H7 (cell line): ENCODE data around the gene MINK1. TPM values are rescaled to one million over a fixed set of nuclear protein-coding genes. Genes with fewer than 3 reads are reported as not detected.
"Not testable (repeated sequence)": the region's sequence is repeated elsewhere in the genome, so short reads cannot be mapped to it uniquely, and the experiment has no call there.

Source experiments
- DNase-seq: peaks from one replicate; pipeline ENCODE4 v3.0.0; 2012
- H3K27me3 ChIP-seq: 2 replicates; pipeline ENCODE4 v1.6.0; 2011; ENCODE audit warnings: mild to moderate bottlenecking, low read length; ENCODE audit not compliant: control insufficient read depth, insufficient read depth
- H3K36me3 ChIP-seq: replicated peaks from 2 replicates; pipeline ENCODE4 v1.5.1; 2011; ENCODE audit warnings: low read length; ENCODE audit not compliant: control insufficient read depth, insufficient read depth
- H3K4me3 ChIP-seq: 2 replicates; pipeline ENCODE4 v1.5.1; 2011; ENCODE audit warnings: low read depth, mild to moderate bottlenecking, control low read depth, low read length, moderate library complexity; ENCODE audit not compliant: insufficient read depth
- total RNA-seq: library from RNA; depleted of rRNA; stranded (reverse); fragments of >200 nt; shearing (Covaris generic); gene quantifications from 2 replicates; pipeline ENCODE4 v1.2.3, GENCODE V29; 2014

MINK1 gene
- total RNA-seq, 1 experiment from 2014 or later: 42.4 TPM

DNA sequence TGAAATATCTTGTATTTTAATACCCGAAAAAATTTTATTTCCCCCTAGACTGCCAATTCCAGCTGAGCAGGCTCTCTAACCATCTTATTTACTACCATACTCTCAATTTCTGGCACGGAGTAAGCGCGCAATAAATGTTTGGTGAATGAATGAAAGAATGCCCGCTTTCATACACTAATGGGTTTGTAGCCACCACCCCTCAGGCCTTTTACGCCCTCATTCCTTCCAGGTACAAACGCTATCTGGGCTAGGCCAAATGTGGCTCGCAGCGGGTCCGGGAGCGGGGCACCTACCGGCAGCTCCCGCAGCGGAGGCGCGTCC lies 26.7 kb upstream of the MINK1 start:
- H3K4me3 ChIP-seq: peak overlapping the region; percentile 57
- no peak for DNase-seq
- H3K36me3 ChIP-seq: peaks cover 11% of the 10 kb centered on the region
- H3K27me3 ChIP-seq: no peaks in the 10 kb centered on the region

DNA sequence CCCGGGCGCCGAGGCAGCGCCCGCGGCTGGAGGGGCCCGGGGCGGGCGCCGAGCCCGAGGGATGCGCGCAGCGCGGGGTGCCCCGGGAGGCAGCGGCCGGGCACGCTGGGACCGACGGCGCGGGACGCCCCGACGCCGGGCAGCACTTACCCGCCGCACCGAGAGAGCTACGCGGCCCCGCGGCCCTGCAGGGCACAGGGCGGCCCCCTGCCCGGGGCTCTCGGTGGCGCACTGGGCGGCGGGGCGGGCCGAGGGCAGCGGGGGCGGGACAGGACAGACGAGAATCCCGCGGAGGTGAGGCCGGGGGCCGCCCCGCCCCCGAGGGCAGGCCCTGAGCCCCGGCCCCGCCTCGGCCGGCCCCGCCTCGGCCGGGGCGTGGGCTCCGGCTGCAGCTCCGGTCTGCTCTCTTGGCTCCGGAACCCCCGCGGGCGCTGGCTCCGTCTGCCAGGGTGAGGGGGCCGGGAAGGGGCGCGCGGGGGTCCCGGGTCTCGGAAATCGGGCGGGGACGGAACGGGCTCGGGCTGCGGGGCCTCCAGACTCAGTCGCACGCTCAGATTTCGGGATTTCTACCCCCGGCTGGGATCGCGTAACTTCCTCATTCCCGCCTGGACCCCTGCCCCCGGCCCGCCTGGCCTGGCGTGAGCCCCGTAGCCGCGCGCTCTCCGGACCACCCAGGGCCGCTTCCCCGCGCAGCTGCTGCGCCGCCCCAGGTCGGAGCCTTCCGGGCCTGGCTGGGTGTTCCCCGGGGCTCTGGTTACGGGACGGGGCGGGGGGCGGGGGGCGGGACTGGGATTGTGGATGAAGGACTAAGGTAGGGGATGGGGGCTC lies 26.1 kb upstream of the MINK1 start, which contains the start of gene PLD2:
Gene PLD2, plus strand, starts transcription at position 376 of the 828 bp plus-strand sequence. CDS start 621 bp downstream, outside the sequence.
- Histone ChIP-seq H3K27me3 (no peaks in the 10 kb centered on the region), H3K36me3 (peaks cover 11% of the 10 kb centered on the region), H3K4me3 (peak within 1 kb of the TSS; percentile 84)
- DNase-seq: peak; percentile 100

DNA sequence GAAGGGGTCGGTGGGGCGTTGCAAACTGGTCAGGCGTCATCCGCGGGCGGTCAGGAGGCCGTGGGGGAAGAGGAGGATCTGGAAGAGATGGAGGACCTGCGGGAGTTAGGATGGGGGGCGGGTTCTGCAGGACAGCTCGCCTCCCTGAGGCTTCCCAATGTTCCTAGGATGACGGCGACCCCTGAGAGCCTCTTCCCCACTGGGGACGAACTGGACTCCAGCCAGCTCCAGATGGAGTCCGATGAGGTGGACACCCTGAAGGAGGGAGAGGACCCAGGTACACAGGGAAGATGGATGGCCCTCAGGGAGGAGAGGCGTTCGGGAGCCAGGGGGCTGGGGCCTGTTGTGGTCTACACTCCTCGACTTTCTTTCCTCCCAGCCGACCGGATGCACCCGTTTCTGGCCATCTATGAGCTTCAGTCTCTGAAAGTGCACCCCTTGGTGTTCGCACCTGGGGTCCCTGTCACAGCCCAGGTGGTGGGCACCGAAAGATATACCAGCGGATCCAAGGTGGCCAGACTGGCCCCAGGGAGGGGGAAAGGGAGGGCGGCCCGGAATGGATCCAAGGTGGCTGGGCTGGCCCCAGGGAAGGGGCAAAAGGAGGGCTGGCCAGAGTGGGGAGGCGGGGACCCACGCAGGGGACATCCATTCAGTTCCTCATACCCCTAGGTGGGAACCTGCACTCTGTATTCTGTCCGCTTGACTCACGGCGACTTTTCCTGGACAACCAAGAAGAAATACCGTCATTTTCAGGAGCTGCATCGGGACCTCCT lies 25.3 kb upstream of the MINK1 start:
- peak; percentile 76 for DNase-seq
- H3K27me3 ChIP-seq: no peaks in the 10 kb centered on the region

DNA sequence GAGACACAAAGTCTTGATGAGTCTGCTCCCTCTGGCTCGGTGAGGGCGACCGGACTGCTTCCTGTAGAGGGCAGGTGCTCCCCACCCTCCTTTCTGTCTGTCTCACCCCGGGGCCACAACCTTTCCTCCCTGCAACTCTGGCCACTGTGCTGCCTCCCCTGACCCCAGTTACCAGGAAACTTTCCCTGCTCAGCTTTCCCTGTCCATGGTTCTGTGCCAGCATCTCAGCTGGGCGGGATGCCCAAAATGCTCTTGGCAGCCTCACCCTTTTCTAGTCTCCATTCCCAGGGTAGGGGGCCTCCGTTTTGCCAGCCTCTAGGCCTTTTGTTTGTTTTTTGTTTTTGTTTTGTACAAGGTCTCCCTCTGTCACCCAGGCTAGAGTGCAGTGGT lies 24.8 kb upstream of the MINK1 start:
- peak; percentile 61 for DNase-seq
- H3K36me3 ChIP-seq: peaks cover 11% of the 10 kb centered on the region
- no peak overlapping the region for H3K4me3 ChIP-seq
- H3K27me3 ChIP-seq: no peaks in the 10 kb centered on the region

More for the DNA sequence above, 25.3 kb upstream of the MINK1 start:
- peaks cover 11% of the 10 kb centered on the region for H3K36me3 ChIP-seq
- H3K4me3 ChIP-seq: peak overlapping the region; percentile 84

DNA sequence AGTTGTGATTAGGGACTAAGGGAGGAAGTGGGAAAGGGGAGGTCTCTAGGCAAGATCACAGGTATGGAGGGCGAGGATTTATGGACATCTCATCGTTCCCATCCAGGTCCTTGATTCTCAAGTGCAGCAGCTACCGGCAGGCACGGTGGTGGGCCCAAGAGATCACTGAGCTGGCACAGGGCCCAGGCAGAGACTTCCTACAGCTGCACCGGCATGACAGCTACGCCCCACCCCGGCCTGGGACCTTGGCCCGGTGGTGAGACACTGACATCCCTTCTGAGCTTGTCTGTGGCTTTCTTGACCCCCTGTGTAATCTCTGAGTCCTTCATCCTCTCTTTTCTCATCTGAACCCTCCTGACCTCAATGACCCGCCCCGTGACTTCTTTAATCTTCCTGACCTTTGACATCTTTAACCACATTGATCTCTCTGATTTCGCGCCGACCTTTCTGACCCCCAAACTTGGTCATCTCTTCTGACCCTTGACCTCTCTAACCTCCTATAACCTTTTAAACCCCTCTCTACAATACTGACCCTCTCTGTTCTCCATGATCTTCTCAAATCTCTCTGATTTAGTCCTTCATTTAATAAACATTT lies 22.3 kb upstream of the MINK1 start:
- no peak overlapping the region for H3K4me3 ChIP-seq
- H3K27me3 ChIP-seq: no peaks in the 10 kb centered on the region
- H3K36me3 ChIP-seq: peaks cover 16% of the 10 kb centered on the region
- no peak for DNase-seq

DNA sequence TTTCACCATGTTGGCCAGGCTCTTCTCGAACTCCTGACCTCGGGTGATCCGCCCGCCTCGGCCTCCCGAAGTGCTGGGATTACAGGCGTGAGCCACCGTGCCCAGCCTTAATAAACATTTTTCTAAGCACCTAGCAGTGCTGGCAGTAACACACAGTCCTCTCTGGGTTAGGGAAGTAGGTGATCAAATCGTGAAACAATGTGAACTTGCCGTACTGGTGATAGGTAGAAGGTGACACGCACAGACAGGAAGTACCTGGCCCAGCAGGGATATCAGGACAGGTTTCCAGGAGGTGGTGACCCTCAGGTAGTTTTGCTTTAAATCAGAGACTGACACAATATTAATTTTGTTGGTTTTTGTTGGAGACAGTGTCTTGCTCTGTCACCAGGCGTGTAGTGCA lies 21.7 kb upstream of the MINK1 start:
- Histone ChIP-seq H3K36me3 (peaks cover 19% of the 10 kb centered on the region), H3K4me3 (no peak overlapping the region), H3K27me3 (no peaks in the 10 kb centered on the region)
- DNase-seq: no peak

DNA sequence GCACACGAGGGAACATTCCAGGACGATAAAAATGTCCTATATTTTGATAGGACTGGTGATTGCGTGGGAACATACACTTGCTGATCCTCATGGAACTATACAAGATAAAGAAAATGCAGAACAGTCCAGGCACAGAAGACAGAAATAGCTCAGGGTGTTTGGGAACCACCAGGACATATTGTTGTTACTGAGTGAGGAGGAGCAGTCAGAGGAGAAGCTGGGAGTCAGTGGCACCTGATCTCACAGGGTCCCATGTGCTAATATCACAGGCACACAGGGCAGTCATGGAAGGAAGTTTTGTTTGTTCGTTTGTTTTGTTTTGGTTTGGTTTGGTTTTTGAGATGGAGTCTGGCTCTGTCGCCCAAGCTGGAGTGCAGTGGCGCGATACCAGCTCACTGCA lies 20.4 kb upstream of the MINK1 start:
- no peak for DNase-seq
- Histone ChIP-seq H3K36me3 (peaks cover 19% of the 10 kb centered on the region), H3K4me3 (no peak overlapping the region), H3K27me3 (no peaks in the 10 kb centered on the region)

DNA sequence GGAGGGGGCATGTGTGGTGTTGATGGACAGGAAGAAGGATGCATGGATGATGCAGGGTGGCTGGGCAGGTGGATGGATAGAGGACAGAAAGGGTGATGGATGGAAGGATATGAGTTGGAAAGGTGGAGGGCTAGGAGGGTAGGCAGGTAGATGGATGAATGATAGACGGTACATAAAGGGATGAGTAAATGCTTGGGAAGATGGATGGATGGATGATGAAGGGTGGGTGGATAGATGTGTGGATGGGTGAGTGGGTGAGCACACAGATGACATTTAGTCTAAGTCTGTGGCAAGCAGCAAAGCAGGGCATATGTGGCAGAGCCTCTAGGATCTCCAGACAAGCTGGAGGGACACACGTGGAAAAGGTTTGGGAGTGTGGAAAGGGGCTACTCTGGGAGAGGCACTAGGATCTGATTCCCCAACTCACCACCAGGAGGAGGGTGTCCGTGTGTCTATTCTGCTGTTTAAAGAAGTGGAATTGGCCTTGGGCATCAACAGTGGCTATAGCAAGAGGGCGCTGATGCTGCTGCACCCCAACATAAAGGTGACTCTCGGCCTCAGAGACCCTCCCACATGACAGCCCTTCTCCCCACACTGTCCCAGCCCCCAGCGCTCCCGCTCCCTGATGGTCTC lies 18.0 kb upstream of the MINK1 start:
- Histone ChIP-seq H3K27me3 (no peaks in the 10 kb centered on the region), H3K4me3 (no peak overlapping the region), H3K36me3 (peaks cover 10% of the 10 kb centered on the region)
- DNase-seq: peak; percentile 67

DNA sequence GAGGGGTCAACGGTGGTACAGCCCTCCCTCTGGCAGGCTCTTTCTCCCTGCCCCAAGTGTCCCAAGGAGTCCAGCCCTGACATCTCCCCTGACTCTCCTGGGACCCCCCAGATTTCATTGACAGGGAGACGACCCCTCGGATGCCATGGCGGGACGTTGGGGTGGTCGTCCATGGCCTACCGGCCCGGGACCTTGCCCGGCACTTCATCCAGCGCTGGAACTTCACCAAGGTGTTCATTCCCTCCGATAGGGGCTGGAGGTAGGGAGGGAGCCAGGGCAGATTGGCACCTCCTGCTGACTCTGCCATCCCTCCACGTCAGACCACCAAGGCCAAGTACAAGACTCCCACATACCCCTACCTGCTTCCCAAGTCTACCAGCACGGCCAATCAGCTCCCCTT lies 16.3 kb upstream of the MINK1 start:
- Histone ChIP-seq H3K27me3 (no peaks in the 10 kb centered on the region), H3K36me3 (peaks cover 9% of the 10 kb centered on the region), H3K4me3 (no peak overlapping the region)
- DNase-seq: no peak

DNA sequence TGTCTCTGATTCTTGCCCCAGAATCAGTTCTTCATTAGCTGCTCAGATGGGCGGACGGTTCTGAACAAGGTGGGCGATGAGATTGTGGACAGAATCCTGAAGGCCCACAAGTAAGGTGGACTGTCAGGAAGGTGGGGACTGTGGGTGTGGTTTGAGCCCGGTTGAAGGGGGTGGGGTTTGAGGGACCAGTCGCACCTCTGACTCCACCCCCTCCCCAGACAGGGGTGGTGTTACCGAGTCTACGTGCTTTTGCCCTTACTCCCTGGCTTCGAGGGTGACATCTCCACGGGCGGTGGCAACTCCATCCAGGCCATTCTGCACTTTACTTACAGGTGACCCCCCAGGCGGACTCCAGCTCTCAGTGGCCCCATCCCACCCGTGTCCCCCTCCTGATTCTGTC lies 14.9 kb upstream of the MINK1 start:
- Histone ChIP-seq H3K4me3 (no peak overlapping the region), H3K27me3 (no peaks in the 10 kb centered on the region), H3K36me3 (peaks cover 9% of the 10 kb centered on the region)
- peak; percentile 87 for DNase-seq

DNA sequence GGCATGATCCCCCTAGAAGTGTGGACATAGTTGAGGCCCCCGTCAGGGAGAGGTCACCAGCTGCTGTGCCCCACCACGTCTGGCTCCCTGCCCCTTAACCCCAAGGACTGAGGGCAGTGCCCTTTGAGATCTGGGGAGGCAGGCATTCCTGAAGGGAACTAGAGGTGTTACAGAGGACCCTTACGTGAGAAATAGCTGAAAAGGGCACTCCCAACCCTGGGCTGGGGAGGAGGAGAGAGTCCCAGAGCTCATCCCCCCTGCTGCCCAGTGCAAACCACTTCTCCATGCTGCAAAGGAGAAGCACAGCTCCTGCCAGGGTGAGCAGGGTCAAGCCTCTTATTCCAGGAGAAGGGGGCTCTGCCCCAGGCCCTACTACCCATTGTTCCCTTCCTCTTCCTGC lies 10.3 kb upstream of the MINK1 start:
- no peak for DNase-seq
- H3K27me3 ChIP-seq: no peaks in the 10 kb centered on the region
- no peak overlapping the region for H3K4me3 ChIP-seq

DNA sequence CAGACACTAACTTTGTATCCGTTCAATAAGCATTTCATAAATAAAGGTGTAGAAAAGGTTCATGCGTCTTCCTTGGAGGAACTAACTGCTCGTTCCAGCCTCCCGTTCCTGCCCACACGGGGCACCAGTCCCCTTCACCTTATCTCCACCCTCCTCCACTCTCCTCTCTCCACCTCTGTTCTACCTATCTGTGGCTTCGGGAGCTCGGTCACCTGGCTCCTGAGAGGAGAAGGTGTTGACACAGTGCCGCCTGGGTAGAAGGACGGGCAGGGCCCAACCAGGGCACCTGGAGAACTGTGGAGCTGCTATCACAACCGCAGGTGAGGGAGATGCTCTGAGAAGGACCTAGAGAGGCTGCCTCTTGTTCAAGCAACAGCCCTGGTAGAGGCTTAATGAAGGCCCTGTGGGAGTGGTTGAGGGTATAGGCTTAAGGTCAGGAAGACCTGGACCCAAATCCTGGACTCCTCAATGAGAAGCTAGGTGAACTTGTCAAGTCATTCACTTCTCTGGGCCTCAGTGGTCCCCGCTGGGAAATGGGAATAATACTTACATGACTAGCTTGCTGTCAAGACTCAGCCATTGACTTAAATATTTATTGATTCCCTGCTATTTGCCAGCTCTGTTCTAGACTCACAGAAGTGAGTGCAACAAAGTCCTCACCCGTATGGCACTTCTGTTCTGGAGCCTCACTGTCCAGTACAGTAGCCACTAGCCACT lies 9.6 kb upstream of the MINK1 start:
- no peaks in the 10 kb centered on the region for H3K27me3 ChIP-seq
- no peak overlapping the region for H3K4me3 ChIP-seq
- peaks cover 2% of the 10 kb centered on the region for H3K36me3 ChIP-seq
- no peak for DNase-seq

More for the DNA sequence above, 10.3 kb upstream of the MINK1 start:
- peaks cover 2% of the 10 kb centered on the region for H3K36me3 ChIP-seq

DNA sequence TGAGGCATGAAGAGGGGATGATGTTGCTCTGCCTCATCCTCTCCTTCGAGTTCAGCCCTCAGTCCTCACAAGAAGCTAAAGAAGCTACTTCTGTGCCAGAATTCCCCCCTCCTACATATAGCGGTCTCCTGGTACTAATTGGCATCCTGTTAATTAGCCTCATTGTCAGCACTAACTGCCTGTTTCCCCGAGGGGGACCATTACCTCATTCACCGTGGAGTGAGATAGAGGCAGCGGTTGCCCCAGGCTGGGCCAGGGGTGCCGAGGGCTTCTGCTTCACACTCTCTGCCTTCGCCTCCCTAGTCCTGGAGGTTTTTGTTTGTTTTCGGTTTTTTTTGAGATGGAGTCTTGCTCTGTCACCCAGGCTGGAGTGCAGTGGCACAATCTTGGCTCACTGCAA lies 5.7 kb upstream of the MINK1 start:
- no peak for DNase-seq
- H3K4me3 ChIP-seq: no peak overlapping the region

DNA sequence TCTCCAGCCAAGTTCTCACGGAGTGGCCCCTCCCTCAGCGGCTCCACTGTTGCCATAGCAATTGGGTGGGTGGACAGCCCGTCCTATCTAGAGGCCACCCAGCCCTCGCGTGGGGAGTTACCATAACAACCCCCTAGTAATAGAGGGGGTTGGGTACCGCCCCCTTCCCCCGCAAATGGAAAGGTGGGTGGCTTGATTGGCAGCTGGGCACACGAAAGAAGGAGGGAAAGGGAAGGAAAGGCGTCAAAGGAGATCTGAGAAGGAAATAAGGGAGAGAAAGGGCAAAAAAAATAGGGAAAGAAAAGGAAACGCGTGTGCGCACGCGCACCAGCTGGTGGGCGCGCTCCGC lies 337 bp upstream of the MINK1 start:
- not testable (repeated sequence) for H3K36me3 ChIP-seq, DNase-seq, H3K27me3 ChIP-seq
- peak overlapping the region; percentile 92 for H3K4me3 ChIP-seq

More for the DNA sequence above, 5.7 kb upstream of the MINK1 start:
- no peaks in the 10 kb centered on the region; the same call in 1 of the 2 replicates for H3K36me3 ChIP-seq
- no peaks in the 10 kb centered on the region for H3K27me3 ChIP-seq
